HCT116 (cell line): ENCODE data around the gene TMEM182. TPM values are rescaled to one million over a fixed set of nuclear protein-coding genes. Genes with fewer than 3 reads are reported as not detected.

Source experiments
- ATAC-seq: fragments of 200-7000 bp; cut with Tn5 transposase; 2 replicates; pipeline ENCODE4 v1.9.1; 2020; ENCODE audit warnings: mild to moderate bottlenecking, moderate library complexity
- BruUV-seq: library from RNA; stranded (reverse); fragments of 400-500 nt; replicated peaks from 2 replicates; lab custom pipeline; 2021; lab: Mats Ljungman, UMichigan
- CTCF ChIA-PET: fragments of 300-600 bp; sonication (Branson Sonifier 250); formaldehyde crosslinking; loops from one replicate; lab custom pipeline; 2021; ENCODE audit warnings: antibody characterized with exemption; lab: Charles Lee
- POLR2A ChIA-PET: fragments of 300-600, 350-600 bp; sonication (Branson Sonifier 250); formaldehyde crosslinking; loops from one replicate; lab custom pipeline; 2021; ENCODE audit warnings: antibody characterized with exemption; lab: Charles Lee
- RAD21 ChIA-PET, 2 experiments: fragments of 300-600 bp; sonication (Branson Sonifier 250); formaldehyde crosslinking; loops; one replicate each; lab custom pipeline; 2023; ENCODE audit warnings: low total read pairs in 2 of 2; ENCODE audit not compliant: uncharacterized antibody in 2 of 2, unreplicated experiment in 2 of 2, low non-redundant PET in 1 of 2; lab: Charles Lee
- DNase-seq: peaks from one replicate; pipeline ENCODE4 v3.0.0-alpha.2; 2010; ENCODE audit warnings: low read depth, low spot score
- H2AFZ ChIP-seq: fragments of 200-600 bp; shearing (Covaris generic), sonication (generic); 2 replicates; pipeline ENCODE4 v1.6.1; 2017; ENCODE audit warnings: low read depth, mixed run types, mixed read lengths, antibody characterized with exemption, low read length; ENCODE audit not compliant: poor library complexity, severe bottlenecking
- H3K27ac ChIP-seq: 2 replicates; pipeline ENCODE4 v1.5.1; 2012; ENCODE audit warnings: low read depth, low read length
- H3K27me3 ChIP-seq: fragments of 200-600 bp; sonication (generic); 2 replicates; pipeline ENCODE4 v1.6.1; 2016; ENCODE audit warnings: mixed run types, low read length, mixed read lengths; ENCODE audit not compliant: insufficient read depth
- H3K36me3 ChIP-seq, 2 experiments: fragments of 200-500 bp in 1 of 2; fragments of 200-600 bp in 1 of 2; sonication (Bioruptor generic) in 1 of 2; sonication (generic) in 1 of 2; 2 replicates each; pipeline versions ENCODE4 v1.5.1 to v1.6.1; 2014 to 2016; ENCODE audit warnings: low read length in 2 of 2, inconsistent platforms in 1 of 2, mixed read lengths in 1 of 2, mixed run types in 1 of 2; ENCODE audit not compliant: insufficient read depth in 2 of 2, control insufficient read depth in 1 of 2
- H3K4me1 ChIP-seq, 2 experiments: fragments of 200-600 bp in 1 of 2; sonication (generic) in 1 of 2; 2 replicates each; pipeline versions ENCODE4 v1.5.1 to v1.6.1; 2012 to 2017; ENCODE audit warnings: low read length in 2 of 2, inconsistent platforms in 1 of 2, mild to moderate bottlenecking in 1 of 2, mixed read lengths in 1 of 2, mixed run types in 1 of 2, moderate library complexity in 1 of 2; ENCODE audit not compliant: insufficient read depth in 2 of 2, control insufficient read depth in 1 of 2
- H3K4me2 ChIP-seq: fragments of 200-600 bp; sonication (generic); 2 replicates; pipeline ENCODE4 v1.6.1; 2017; ENCODE audit warnings: mixed run types, low read length, mixed read lengths
- H3K4me3 ChIP-seq, 2 experiments: fragments of 200-600 bp in 1 of 2; sonication (generic) in 1 of 2; replicated peaks in 1 of 2; 2 replicates each; pipeline ENCODE4 v1.5.1; 2011 to 2016; ENCODE audit warnings: low read length in 2 of 2, control low read depth in 1 of 2, low read depth in 1 of 2, mild to moderate bottlenecking in 1 of 2, mixed read lengths in 1 of 2, mixed run types in 1 of 2
- H3K79me2 ChIP-seq: fragments of 200-600 bp; sonication (generic); 2 replicates; pipeline ENCODE4 v1.6.1; 2017; ENCODE audit warnings: mild to moderate bottlenecking, mixed run types, low read length, moderate library complexity, mixed read lengths; ENCODE audit not compliant: insufficient read depth
- H3K9ac ChIP-seq: fragments of 200-600 bp; sonication (generic); 2 replicates; pipeline ENCODE4 v1.6.1; 2016; ENCODE audit warnings: low read length, mixed read lengths
- H3K9me2 ChIP-seq: fragments of 200-600 bp; sonication (generic), shearing (Covaris generic); 2 replicates; pipeline ENCODE4 v1.6.1; 2017; ENCODE audit warnings: mixed run types, mild to moderate bottlenecking, moderate library complexity; ENCODE audit not compliant: insufficient read depth
- H3K9me3 ChIP-seq, 2 experiments: fragments of 200-500 bp in 1 of 2; fragments of 200-600 bp in 1 of 2; sonication (Bioruptor generic) in 1 of 2; sonication (generic) in 1 of 2; 2 replicates each; pipeline ENCODE4 v1.6.1; 2014 to 2017; ENCODE audit warnings: low read length in 2 of 2, mixed read lengths in 2 of 2, inconsistent platforms in 1 of 2, low read depth in 1 of 2, mild to moderate bottlenecking in 1 of 2, mixed run types in 1 of 2, moderate library complexity in 1 of 2; ENCODE audit not compliant: control insufficient read depth in 1 of 2, insufficient read depth in 1 of 2
- H4K20me1 ChIP-seq: fragments of 200-600 bp; sonication (generic), shearing (Covaris generic); 2 replicates; pipeline ENCODE4 v1.6.1; 2017; ENCODE audit warnings: mixed run types, mild to moderate bottlenecking, moderate library complexity; ENCODE audit not compliant: insufficient read depth
- ELF1 ChIP-seq: IDR thresholded peaks from 2 replicates; pipeline ENCODE4 v1.6.1; 2012; ENCODE audit warnings: low read depth, borderline replicate concordance
- RAD21 ChIP-seq: IDR thresholded peaks from 2 replicates; pipeline ENCODE4 v1.6.1; 2012; ENCODE audit warnings: low read depth, mild to moderate bottlenecking
- SIN3A ChIP-seq: IDR thresholded peaks from 2 replicates; pipeline ENCODE4 v1.6.1; 2012; ENCODE audit warnings: low read depth
- SP1 ChIP-seq: IDR thresholded peaks from 2 replicates; pipeline ENCODE4 v1.6.1; 2012; ENCODE audit warnings: low read depth
- SRF ChIP-seq: IDR thresholded peaks from 2 replicates; pipeline ENCODE4 v1.6.1; 2012; ENCODE audit warnings: low read depth
- YY1 ChIP-seq: IDR thresholded peaks from 2 replicates; pipeline ENCODE4 v1.6.1; 2011; ENCODE audit warnings: low read length, low read depth, moderate library complexity, mild to moderate bottlenecking; ENCODE audit not compliant: insufficient replicate concordance; ENCODE audit errors: extremely low read depth
- ZNF274 ChIP-seq: fragments of 200-500 bp; sonication (Bioruptor generic); IDR thresholded peaks from 2 replicates; pipeline ENCODE4 v1.6.1; 2014; ENCODE audit warnings: mild to moderate bottlenecking, low read depth, low read length, inconsistent platforms
- intact Hi-C: fragments of 100-400 bp; cut with micrococcal nuclease; formaldehyde crosslinking; loops from 2 replicates; pipeline ENCODE4 v1.10.0; 2022
- total RNA-seq: library from RNA; stranded (reverse); gene quantifications from one replicate; pipeline ENCODE4 v1.2.1, GENCODE V29; 2021; ENCODE audit not compliant: unreplicated experiment

Gene TMEM182
- total RNA-seq, 1 experiment from 2014 or later = 8.4 TPM

- CTCF ChIA-PET = no interaction called here
These were observed 16.4 kb downstream of the TMEM182 start for GRCh38 chr2:102778260-102778659.

DNA sequence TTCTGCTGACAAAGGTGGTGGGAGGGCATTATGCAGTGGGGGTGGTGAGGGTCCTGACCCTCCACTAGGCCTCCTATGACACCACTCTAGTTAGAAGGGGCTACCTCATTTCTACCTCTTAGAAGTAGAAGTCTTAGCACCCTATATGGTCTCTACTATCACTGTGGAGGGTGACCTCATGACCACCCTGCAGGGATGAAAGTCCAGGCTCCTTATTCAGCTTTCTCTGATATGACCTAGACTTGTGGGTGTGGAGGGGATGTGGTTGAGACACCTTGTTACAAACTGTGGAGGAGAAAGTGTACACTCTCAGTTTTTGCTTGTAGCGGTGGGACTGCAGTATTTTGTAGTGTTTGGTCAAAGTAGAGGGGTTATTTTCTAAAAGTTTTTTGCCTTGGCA is 18.6 kb downstream of the TMEM182 start:
- Histone ChIP-seq H3K4me3 (no peak overlapping the region), H4K20me1 (no peaks in the 10 kb centered on the region), H3K9ac (no peak overlapping the region), H3K27me3 (no peaks in the 10 kb centered on the region), H3K36me3 (no peaks in the 10 kb centered on the region), H3K4me2 (no peak overlapping the region), H3K27ac (no peak overlapping the region), H3K9me2 (no peaks in the 10 kb centered on the region)
- RAD21 ChIA-PET = no interaction called here
- POLR2A ChIA-PET = no interaction called here
- DNase-seq = no peak
- BruUV-seq = no TSS peak
- TF ChIP-seq ELF1 = no peak
- TF ChIP-seq, all 23 proteins: peak for 0
- no peaks in the 10 kb centered on the region for H3K4me1 ChIP-seq
- no peak for ATAC-seq
- intact Hi-C loops = no loop called here
- CTCF ChIA-PET = no interaction called here
- no peaks in the 10 kb centered on the region for H3K9me3 ChIP-seq
- H3K79me2 ChIP-seq = no peaks in the 10 kb centered on the region
- H2AFZ ChIP-seq = no peak overlapping the region

More at GRCh38 chr2:102778260-102778659, 16.4 kb downstream of the TMEM182 start:
- Histone ChIP-seq H3K9me3 (no peaks in the 10 kb centered on the region), H3K4me3 (no peak overlapping the region), H4K20me1 (no peaks in the 10 kb centered on the region), H3K27ac (no peak overlapping the region), H3K4me2 (no peak overlapping the region), H3K9ac (no peak overlapping the region), H3K36me3 (no peaks in the 10 kb centered on the region), H2AFZ (no peak overlapping the region), H3K27me3 (no peaks in the 10 kb centered on the region), H3K9me2 (no peaks in the 10 kb centered on the region), H3K4me1 (no peaks in the 10 kb centered on the region), H3K79me2 (no peaks in the 10 kb centered on the region)
- no TSS peak for BruUV-seq
- ChIA-PET POLR2A (no interaction called here), RAD21 (no interaction called here)
- intact Hi-C loops = no loop called here
- ATAC-seq (no peak), DNase-seq (no peak)
- TF ChIP-seq YY1 (no peak), RAD21 (no peak), SP1 (no peak), ZNF274 (no peak), SRF (no peak), SIN3A (no peak)
